IMR-90 (cell line): ENCODE measurements around the gene EPS15. TPM values are rescaled to one million over a fixed set of nuclear protein-coding genes. Genes with fewer than 3 reads are reported as not detected.

ENCODE experiments used
- ATAC-seq: fragments of 200-7000 bp; cut with Tn5 transposase; 2 replicates; pipeline ENCODE4 v1.9.1; 2020; ENCODE audit warnings: low read depth, mild to moderate bottlenecking, moderate library complexity
- BruUV-seq: library from RNA; stranded (reverse); fragments of 400-500 nt; replicated peaks from 2 replicates; lab custom pipeline; 2021; lab: Mats Ljungman, UMichigan
- CTCF ChIA-PET: fragments of 300-600 bp; formaldehyde crosslinking; extraction: SDS; loops from one replicate; lab custom pipeline; 2021; ENCODE audit warnings: antibody characterized with exemption; lab: Yijun Ruan, JAX
- POLR2A ChIA-PET: fragments of 300-600 bp; sonication (Branson Sonifier 250); formaldehyde crosslinking; loops from one replicate; lab custom pipeline; 2022; ENCODE audit warnings: antibody characterized with exemption; ENCODE audit not compliant: unreplicated experiment; lab: Charles Lee
- DNase-seq: peaks from one replicate; pipeline ENCODE4 v3.0.0; 2013
- H2AFZ ChIP-seq: replicated peaks from 2 replicates; pipeline ENCODE3; 2013; ENCODE audit warnings: low read length, mild to moderate bottlenecking; ENCODE audit not compliant: poor library complexity
- H2AK5ac ChIP-seq: 2 replicates; pipeline ENCODE4 v1.6.1; 2013; ENCODE audit warnings: low read depth, low read length, inconsistent platforms
- H2AK9ac ChIP-seq: replicated peaks from 2 replicates; pipeline ENCODE3; 2013; ENCODE audit warnings: mild to moderate bottlenecking, low read depth, low read length, moderate library complexity; ENCODE audit not compliant: poor library complexity
- H2BK120ac ChIP-seq: 2 replicates; pipeline ENCODE4 v1.6.1; 2013; ENCODE audit warnings: low read depth, low read length, inconsistent platforms
- H2BK15ac ChIP-seq: 3 replicates; pipeline ENCODE4 v1.6.1; 2013; ENCODE audit warnings: low read depth, low read length, inconsistent platforms
- H2BK20ac ChIP-seq: 2 replicates; pipeline ENCODE4 v1.6.1; 2013; ENCODE audit warnings: low read depth, mild to moderate bottlenecking, inconsistent platforms, low read length, moderate library complexity
- H2BK5ac ChIP-seq: 2 replicates; pipeline ENCODE4 v1.6.1; 2013; ENCODE audit warnings: mild to moderate bottlenecking, low read depth, low read length, inconsistent platforms; ENCODE audit not compliant: poor library complexity, severe bottlenecking
- H3K14ac ChIP-seq: replicated peaks from 2 replicates; pipeline ENCODE4 v1.6.1; 2013; ENCODE audit warnings: low read depth, low read length, inconsistent platforms
- H3K18ac ChIP-seq: 2 replicates; pipeline ENCODE4 v1.6.1; 2013; ENCODE audit warnings: low read depth, low read length, control low read depth
- H3K23ac ChIP-seq: 2 replicates; pipeline ENCODE4 v1.6.1; 2013; ENCODE audit warnings: low read depth, low read length, inconsistent platforms
- H3K27ac ChIP-seq: 2 replicates; pipeline ENCODE4 v1.5.1; 2013; ENCODE audit warnings: mild to moderate bottlenecking, control low read depth, low read length; ENCODE audit not compliant: insufficient read depth
- H3K27me3 ChIP-seq: 2 replicates; pipeline ENCODE4 v1.6.1; 2013; ENCODE audit warnings: low read length; ENCODE audit not compliant: control insufficient read depth, insufficient read depth
- H3K36me3 ChIP-seq: 2 replicates; pipeline ENCODE4 v1.6.1; 2013; ENCODE audit warnings: low read length, mixed read lengths; ENCODE audit not compliant: control insufficient read depth, insufficient read depth
- H3K4ac ChIP-seq: 2 replicates; pipeline ENCODE4 v1.6.1; 2013; ENCODE audit warnings: low read depth, low read length, inconsistent platforms
- H3K4me1 ChIP-seq: 2 replicates; pipeline ENCODE4 v1.6.1; 2013; ENCODE audit warnings: low read length, mixed read lengths; ENCODE audit not compliant: control insufficient read depth, insufficient read depth
- H3K4me2 ChIP-seq: 2 replicates; pipeline ENCODE4 v1.6.1; 2013; ENCODE audit warnings: low read depth, mild to moderate bottlenecking, control low read depth, low read length, moderate library complexity
- H3K4me3 ChIP-seq: 2 replicates; pipeline ENCODE4 v1.5.1; 2013; ENCODE audit warnings: low read depth, mild to moderate bottlenecking, control low read depth, low read length, moderate library complexity; ENCODE audit not compliant: insufficient read depth
- H3K56ac ChIP-seq: 2 replicates; pipeline ENCODE4 v1.6.1; 2013; ENCODE audit warnings: low read length, inconsistent platforms; ENCODE audit not compliant: insufficient read depth; ENCODE audit errors: extremely low read depth
- H3K79me1 ChIP-seq, 2 experiments: 2 replicates each; pipeline ENCODE4 v1.6.1; 2013; ENCODE audit warnings: low read length in 2 of 2, inconsistent platforms in 1 of 2, low read depth in 1 of 2
- H3K9ac ChIP-seq: 2 replicates; pipeline ENCODE4 v1.6.1; 2013; ENCODE audit warnings: low read depth, low read length, control low read depth
- H3K9me1 ChIP-seq: 2 replicates; pipeline ENCODE4 v1.6.1; 2013; ENCODE audit warnings: low read length, inconsistent platforms; ENCODE audit not compliant: insufficient read depth
- H3K9me3 ChIP-seq: 2 replicates; pipeline ENCODE4 v1.6.1; 2013; ENCODE audit warnings: low read length; ENCODE audit not compliant: control insufficient read depth, insufficient read depth
- H4K20me1 ChIP-seq: 2 replicates; pipeline ENCODE4 v1.6.1; 2013; ENCODE audit warnings: low read length, inconsistent platforms; ENCODE audit not compliant: insufficient read depth
- H4K5ac ChIP-seq: 2 replicates; pipeline ENCODE4 v1.6.1; 2013; ENCODE audit warnings: mild to moderate bottlenecking, low read depth, low read length, control low read depth
- H4K8ac ChIP-seq, 2 experiments: 2 replicates each; pipeline ENCODE4 v1.6.1; 2013; ENCODE audit warnings: low read depth in 2 of 2, low read length in 2 of 2, control low read depth in 1 of 2, inconsistent platforms in 1 of 2
- H4K91ac ChIP-seq: 2 replicates; pipeline ENCODE4 v1.6.1; 2013; ENCODE audit warnings: low read depth, low read length, inconsistent platforms; ENCODE audit not compliant: insufficient read depth
- MAFK ChIP-seq: IDR thresholded peaks from 2 replicates; pipeline ENCODE4 v1.6.1; 2012; ENCODE audit warnings: low read depth, low read length, improper control_type of control experiment
- dilution Hi-C: fragments of 300-500 bp; cut with HindIII; formaldehyde crosslinking; loops from one replicate; pipeline ENCODE4 v1.14.3; 2018; ENCODE audit warnings: low sequenced_read_pairs; ENCODE audit not compliant: unreplicated experiment
- in situ Hi-C: fragments of 300-500 bp; cut with MboI; formaldehyde crosslinking; loops from 3 replicates; pipeline ENCODE4 v1.14.3; 2019; ENCODE audit warnings: low sequenced_read_pairs, inconsistent platforms, mixed read lengths
- intact Hi-C: fragments of 100-400 bp; cut with micrococcal nuclease; formaldehyde crosslinking; loops from 2 replicates; pipeline ENCODE4 v1.10.0; 2022
- polyA plus RNA-seq, 3 experiments: library from polyadenylated mRNA; depleted of rRNA; stranded (reverse); fragments of >200 nt; gene quantifications; 2 replicates each; pipeline ENCODE4 v1.2.3, GENCODE V29; 2012; ENCODE audit warnings: low replicate concordance in 1 of 3
- total RNA-seq: library from RNA; depleted of rRNA; stranded (reverse); fragments of >200 nt; gene quantifications from 2 replicates; pipeline ENCODE4 v1.2.3, GENCODE V29; 2012

Gene EPS15
- total and polyA plus RNA-seq, 2 of the 4 experiments (the other 2 are of a cell fraction), result 17.6 to 38.0 TPM

DNA sequence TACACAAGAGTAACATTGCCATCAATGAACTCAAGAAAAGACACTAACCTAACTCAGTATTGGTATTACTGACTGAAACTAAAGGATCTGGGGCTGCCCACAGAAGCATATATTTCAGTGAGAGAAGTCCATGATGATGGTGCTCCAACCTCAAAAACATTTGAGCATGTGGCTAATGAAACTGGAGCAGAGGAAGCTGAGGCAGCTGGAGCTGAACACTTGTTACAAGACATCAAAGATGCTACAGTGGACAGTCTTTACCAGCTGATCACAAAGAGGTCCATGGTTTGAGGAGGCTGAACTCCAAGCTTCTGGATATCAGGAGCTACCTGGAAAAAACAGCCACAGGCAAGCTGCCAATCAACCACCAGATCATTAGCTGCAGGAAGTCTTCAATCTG is 146.5 kb downstream of the EPS15 start:
- in situ Hi-C loops, result no loop called here
- Histone ChIP-seq H3K4me3 (no peak overlapping the region), H3K36me3 (peaks cover 12% of the 10 kb centered on the region), H3K9me3 (no peaks in the 10 kb centered on the region), H2AFZ (no peak overlapping the region), H3K79me1 (no peaks in the 10 kb centered on the region; a peak in 1 of 4 replicates), H4K20me1 (no peaks in the 10 kb centered on the region), H3K18ac (no peak overlapping the region), H2BK15ac (no peak overlapping the region), H2BK20ac (no peak overlapping the region), H2AK5ac (no peak overlapping the region), H4K91ac (no peak overlapping the region), H3K14ac (no peak overlapping the region), H3K56ac (no peak overlapping the region), H3K4me2 (no peak overlapping the region), H4K8ac (no peak overlapping the region), H3K9ac (no peak overlapping the region), H3K27ac (no peak overlapping the region), H2BK120ac (no peak overlapping the region), H2AK9ac (no peak overlapping the region), H2BK5ac (no peak overlapping the region), H3K27me3 (no peaks in the 10 kb centered on the region), H3K4me1 (no peaks in the 10 kb centered on the region), H3K9me1 (peaks cover 3% of the 10 kb centered on the region; the same call in 1 of the 2 replicates), H3K4ac (no peak overlapping the region), H4K5ac (no peak overlapping the region), H3K23ac (no peak overlapping the region)
- TF ChIP-seq MAFK, result no peak
- intact Hi-C loops, result no loop called here
- ChIA-PET CTCF (interaction anchor here (0.6 kb wide), 1 partner anchor 70 kb away, joined by 4 read pairs; no protein-coding TSS in a partner anchor), POLR2A (no interaction called here)
- dilution Hi-C loops, result no loop called here
- BruUV-seq, result no TSS peak
- no peak for ATAC-seq
- DNase-seq, result no peak
